ENCODE measurements around the gene TLE2. TPM values are rescaled to one million over a fixed set of nuclear protein-coding genes. Genes with fewer than 3 reads are reported as not detected.

TLE2 gene
- total RNA-seq, 4 donors from 2014 or later, result 31.4 to 70.0 (median 47.5) TPM

DNA sequence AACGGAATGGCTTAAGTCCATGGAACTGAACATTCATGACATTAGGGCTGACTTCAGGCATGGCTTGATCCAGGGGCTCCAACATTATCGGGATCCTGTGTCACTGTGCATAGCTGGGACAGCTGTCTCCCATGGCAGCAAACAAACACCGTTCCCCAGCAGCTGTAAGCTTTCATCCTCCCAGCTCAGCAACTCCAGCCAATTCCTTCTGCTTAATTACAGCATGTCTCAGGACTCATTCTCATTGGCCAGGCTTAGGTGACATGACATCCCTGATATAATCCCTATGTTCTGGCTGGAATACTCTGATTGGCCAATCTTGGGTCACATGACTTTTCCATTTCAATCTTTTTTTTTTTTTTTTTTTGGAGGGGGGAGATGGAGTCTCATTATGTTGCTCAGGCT lies 44.1 kb upstream of the TLE2 start:
- no peak overlapping the region for H3K27ac ChIP-seq
- H3K4me1 ChIP-seq, result peaks cover 0 to 9% (median 9%) of the 10 kb centered on the region in 4 donors
- H3K4me3 ChIP-seq, result no peak overlapping the region
- no peak for TF ChIP-seq POLR2A (IDR thresholded peaks at IDR 0.05)
- peak; percentile 57 to 72 (median 57) for TF ChIP-seq POLR2AphosphoS5 (IDR thresholded peaks at IDR 0.05)
- H3K9me3 ChIP-seq, result no peaks in the 10 kb centered on the region
- peak; percentile 48 for DNase-seq
- intact Hi-C loops (cut with DNase I; ENCODE audit: low total_unique reads), result no loop called here
- WGBS, 2 donors (ENCODE audit: low coverage in 1 of 2), result 17 to 27% methylated on average over 2 to 3 of the region's 3 CpGs
- in situ Hi-C loops (cut with MboI; ENCODE audit: low pct_ligation_motif_present in 1 of 4, low pct_unique_long_range_greater_than_20kb in 1 of 4, low sequenced_read_pairs in 3 of 4), result loop anchor here in 1 of 4 donors (10.0 kb wide), 1 partner anchor 118 kb away; no protein-coding TSS in a partner anchor
- no peaks in the 10 kb centered on the region for H3K27me3 ChIP-seq
- H3K36me3 ChIP-seq, result no peaks in the 10 kb centered on the region

DNA sequence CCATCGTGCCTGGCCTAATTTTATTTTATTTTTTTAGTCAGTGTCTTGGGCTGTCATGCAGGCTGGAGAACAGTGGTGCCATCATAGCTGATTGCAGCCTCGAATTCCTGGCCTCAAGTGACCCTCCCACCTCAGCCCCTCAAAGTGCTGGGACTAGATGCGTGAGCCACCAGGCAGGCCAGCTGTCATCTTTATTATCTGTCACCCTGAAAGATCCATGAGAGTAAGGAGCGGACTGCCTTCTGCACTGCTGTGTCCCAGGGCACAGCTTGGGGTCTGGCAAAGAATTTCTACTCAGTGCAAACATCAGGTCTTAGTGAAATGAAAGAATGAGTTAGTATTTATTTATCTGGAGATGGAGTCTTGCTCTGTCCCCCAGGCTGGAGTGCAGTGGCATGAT lies 42.7 kb upstream of the TLE2 start:
- no peak overlapping the region for H3K4me3 ChIP-seq
- no peaks in the 10 kb centered on the region for H3K36me3 ChIP-seq
- H3K4me1 ChIP-seq, result peaks cover 0 to 9% (median 9%) of the 10 kb centered on the region in 4 donors
- 20 to 67% methylated on average over 1 to 4 of the region's 4 CpGs for WGBS, 2 donors (ENCODE audit: low coverage in 1 of 2)
- no peak overlapping the region for H3K27ac ChIP-seq
- no peaks in the 10 kb centered on the region for H3K9me3 ChIP-seq
- in situ Hi-C loops (cut with MboI; ENCODE audit: low pct_ligation_motif_present in 1 of 4, low pct_unique_long_range_greater_than_20kb in 1 of 4, low sequenced_read_pairs in 3 of 4), result loop anchor here in 1 of 4 donors (10.0 kb wide), 1 partner anchor 117 kb away; no protein-coding TSS in a partner anchor
- H3K27me3 ChIP-seq, result no peaks in the 10 kb centered on the region
- no peak for DNase-seq
- TF ChIP-seq EP300 (IDR thresholded peaks at IDR 0.05; ENCODE audit: low read depth) (no peak), POLR2A (IDR thresholded peaks at IDR 0.05) (no peak), POLR2AphosphoS5 (IDR thresholded peaks at IDR 0.05) (no peak)
- TF ChIP-seq, protein P1, sequence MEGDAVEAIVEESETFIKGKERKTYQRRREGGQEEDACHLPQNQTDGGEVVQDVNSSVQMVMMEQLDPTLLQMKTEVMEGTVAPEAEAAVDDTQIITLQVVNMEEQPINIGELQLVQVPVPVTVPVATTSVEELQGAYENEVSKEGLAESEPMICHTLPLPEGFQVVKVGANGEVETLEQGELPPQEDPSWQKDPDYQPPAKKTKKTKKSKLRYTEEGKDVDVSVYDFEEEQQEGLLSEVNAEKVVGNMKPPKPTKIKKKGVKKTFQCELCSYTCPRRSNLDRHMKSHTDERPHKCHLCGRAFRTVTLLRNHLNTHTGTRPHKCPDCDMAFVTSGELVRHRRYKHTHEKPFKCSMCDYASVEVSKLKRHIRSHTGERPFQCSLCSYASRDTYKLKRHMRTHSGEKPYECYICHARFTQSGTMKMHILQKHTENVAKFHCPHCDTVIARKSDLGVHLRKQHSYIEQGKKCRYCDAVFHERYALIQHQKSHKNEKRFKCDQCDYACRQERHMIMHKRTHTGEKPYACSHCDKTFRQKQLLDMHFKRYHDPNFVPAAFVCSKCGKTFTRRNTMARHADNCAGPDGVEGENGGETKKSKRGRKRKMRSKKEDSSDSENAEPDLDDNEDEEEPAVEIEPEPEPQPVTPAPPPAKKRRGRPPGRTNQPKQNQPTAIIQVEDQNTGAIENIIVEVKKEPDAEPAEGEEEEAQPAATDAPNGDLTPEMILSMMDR (IDR thresholded peaks at IDR 0.05), result no peak
- intact Hi-C loops (cut with DNase I; ENCODE audit: low total_unique reads), result no loop called here

DNA sequence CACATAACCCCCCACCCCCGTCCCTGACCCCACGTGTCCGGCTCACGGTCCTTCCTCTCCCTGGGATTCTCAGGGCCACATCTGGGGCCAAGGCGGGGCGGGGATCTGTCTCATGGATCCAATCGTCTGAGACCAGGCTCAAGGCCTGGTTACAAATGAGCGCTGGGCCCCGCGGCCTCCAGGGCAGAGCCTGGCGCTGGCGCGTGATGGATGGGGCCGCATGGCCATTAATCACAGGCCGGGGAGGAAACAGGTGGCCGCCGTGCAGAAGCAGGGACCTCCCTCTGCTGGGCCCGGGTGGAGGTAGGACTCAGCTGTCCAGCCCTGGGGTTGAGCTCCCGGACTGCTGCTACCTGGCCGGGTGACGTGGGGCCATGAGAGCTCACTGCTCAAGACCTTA lies 39.0 kb upstream of the TLE2 start:
- H3K9me3 ChIP-seq, result no peaks in the 10 kb centered on the region
- no peaks in the 10 kb centered on the region for H3K36me3 ChIP-seq
- H3K27me3 ChIP-seq, result no peaks in the 10 kb centered on the region
- H3K4me1 ChIP-seq, result peaks cover 0 to 17% (median 9%) of the 10 kb centered on the region in 4 donors
- in situ Hi-C loops (cut with MboI; ENCODE audit: low pct_ligation_motif_present in 1 of 4, low pct_unique_long_range_greater_than_20kb in 1 of 4, low sequenced_read_pairs in 3 of 4), result loop anchor here in 1 of 4 donors (10.0 kb wide), 1 partner anchor 113 kb away; no protein-coding TSS in a partner anchor
- no peak overlapping the region for H3K27ac ChIP-seq
- DNase-seq, result no peak
- TF ChIP-seq, protein P1 (IDR thresholded peaks at IDR 0.05), result no peak
- H3K4me3 ChIP-seq, result no peak overlapping the region
- intact Hi-C loops (cut with DNase I; ENCODE audit: low total_unique reads), result no loop called here
- WGBS, 2 donors (ENCODE audit: low coverage in 1 of 2), result 78% methylated on average over 15 of the region's 21 CpGs; no CpG with 5 or more reads in 1 of the 2 donors

DNA sequence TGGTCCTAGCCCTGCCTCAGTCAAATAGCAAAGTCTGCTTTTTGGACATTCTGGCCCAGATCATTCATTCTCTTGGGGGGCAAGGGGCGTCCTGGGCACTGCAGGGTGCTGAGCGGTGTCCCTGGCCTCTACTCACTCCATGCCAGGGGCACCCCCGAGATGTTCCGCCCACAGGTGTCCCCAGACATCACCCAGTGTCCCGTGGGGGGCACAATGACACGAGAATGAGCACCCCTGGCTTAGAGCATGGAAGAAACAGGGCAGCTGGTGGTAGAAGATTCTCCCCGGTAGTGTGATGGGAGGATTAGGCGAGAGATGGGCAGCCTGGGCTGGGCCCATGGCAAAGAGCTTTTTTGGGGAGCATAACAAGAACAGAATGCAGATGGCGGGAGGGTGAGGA lies 38.5 kb upstream of the TLE2 start:
- intact Hi-C loops (cut with DNase I; ENCODE audit: low total_unique reads), result no loop called here

More for the DNA sequence above, 38.5 kb upstream of the TLE2 start:
- no peak overlapping the region for H3K4me3 ChIP-seq
- no peaks in the 10 kb centered on the region for H3K27me3 ChIP-seq
- TF ChIP-seq POLR2A (IDR thresholded peaks at IDR 0.05), result no peak
- TF ChIP-seq, protein P1 (IDR thresholded peaks at IDR 0.05), result no peak
- TF ChIP-seq POLR2AphosphoS5 (IDR thresholded peaks at IDR 0.05), result no peak
- TF ChIP-seq EP300 (IDR thresholded peaks at IDR 0.05; ENCODE audit: low read depth), result no peak
- peaks cover 0 to 22% (median 14%) of the 10 kb centered on the region in 4 donors for H3K4me1 ChIP-seq
- no peaks in the 10 kb centered on the region for H3K36me3 ChIP-seq
- H3K9me3 ChIP-seq, result no peaks in the 10 kb centered on the region
- H3K27ac ChIP-seq, result no peak overlapping the region
- 83 to 88% methylated on average over 1 to 9 of the region's 9 CpGs for WGBS, 2 donors (ENCODE audit: low coverage in 1 of 2)
- in situ Hi-C loops (cut with MboI; ENCODE audit: low pct_ligation_motif_present in 1 of 4, low pct_unique_long_range_greater_than_20kb in 1 of 4, low sequenced_read_pairs in 3 of 4), result loop anchor here in 1 of 4 donors (10.0 kb wide), 1 partner anchor 113 kb away; no protein-coding TSS in a partner anchor
- no peak for DNase-seq

Measured in transverse colon (tissue), 4 donors.